ENCODE measurements around the gene HSD17B11. TPM values are rescaled to one million over a fixed set of nuclear protein-coding genes. Genes with fewer than 3 reads are reported as not detected.
"Not testable (repeated sequence)": the region's sequence is repeated elsewhere in the genome, so short reads cannot be mapped to it uniquely, and the experiment has no call there.

The HSD17B11 gene
- total RNA-seq, 1 experiment from 2014 or later = 6.7 TPM

DNA sequence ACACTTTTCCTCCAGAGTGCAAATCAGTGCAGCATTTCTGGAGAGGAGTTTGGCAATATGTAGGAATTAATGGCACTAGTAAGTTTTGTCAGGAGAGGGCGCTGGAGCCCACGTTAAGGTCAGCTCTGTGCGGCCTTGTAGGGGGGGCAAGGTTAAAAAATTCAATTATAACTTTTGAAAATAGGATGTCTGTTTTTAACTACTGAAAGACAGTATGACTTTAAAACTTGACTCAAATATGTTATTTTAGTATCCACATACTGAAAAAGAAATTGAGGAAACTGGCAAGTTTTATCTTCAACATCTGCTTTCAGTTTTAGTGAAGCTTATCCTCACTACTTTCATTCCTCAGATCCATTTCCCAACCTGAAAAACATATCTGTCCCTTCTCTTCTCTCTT is 37.4 kb downstream of the HSD17B11 start:
- TF ChIP-seq EZH2 (IDR thresholded peaks at IDR 0.05; ENCODE audit: borderline replicate concordance, low read depth, low read length, poor library complexity, severe bottlenecking) = no peak
- TF ChIP-seq, protein P1, sequence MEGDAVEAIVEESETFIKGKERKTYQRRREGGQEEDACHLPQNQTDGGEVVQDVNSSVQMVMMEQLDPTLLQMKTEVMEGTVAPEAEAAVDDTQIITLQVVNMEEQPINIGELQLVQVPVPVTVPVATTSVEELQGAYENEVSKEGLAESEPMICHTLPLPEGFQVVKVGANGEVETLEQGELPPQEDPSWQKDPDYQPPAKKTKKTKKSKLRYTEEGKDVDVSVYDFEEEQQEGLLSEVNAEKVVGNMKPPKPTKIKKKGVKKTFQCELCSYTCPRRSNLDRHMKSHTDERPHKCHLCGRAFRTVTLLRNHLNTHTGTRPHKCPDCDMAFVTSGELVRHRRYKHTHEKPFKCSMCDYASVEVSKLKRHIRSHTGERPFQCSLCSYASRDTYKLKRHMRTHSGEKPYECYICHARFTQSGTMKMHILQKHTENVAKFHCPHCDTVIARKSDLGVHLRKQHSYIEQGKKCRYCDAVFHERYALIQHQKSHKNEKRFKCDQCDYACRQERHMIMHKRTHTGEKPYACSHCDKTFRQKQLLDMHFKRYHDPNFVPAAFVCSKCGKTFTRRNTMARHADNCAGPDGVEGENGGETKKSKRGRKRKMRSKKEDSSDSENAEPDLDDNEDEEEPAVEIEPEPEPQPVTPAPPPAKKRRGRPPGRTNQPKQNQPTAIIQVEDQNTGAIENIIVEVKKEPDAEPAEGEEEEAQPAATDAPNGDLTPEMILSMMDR (conservative IDR thresholded peaks at IDR 0.05; ENCODE audit: low read depth, low read length) = peak; percentile 57
- Histone ChIP-seq H3K4me3 (ENCODE audit: low read depth, low read length, poor library complexity, severe bottlenecking) (no peak overlapping the region), H3K27ac (ENCODE audit: low read depth, low read length, poor library complexity, severe bottlenecking) (no peak overlapping the region), H3K36me3 (ENCODE audit: insufficient read depth, low read length, poor library complexity, severe bottlenecking) (no peaks in the 10 kb centered on the region), H3K4me1 (ENCODE audit: insufficient read depth, low read length, poor library complexity, severe bottlenecking) (no peaks in the 10 kb centered on the region), H3K27me3 (replicated peaks; ENCODE audit: insufficient read depth, low read depth, low read length, poor library complexity) (no peaks in the 10 kb centered on the region), H3K9me3 (ENCODE audit: low read depth, low read length, poor library complexity, severe bottlenecking) (no peaks in the 10 kb centered on the region)
- DNase-seq (ENCODE audit: low spot score) = peak; percentile 39
- intact Hi-C loops (cut with micrococcal nuclease; ENCODE audit: unreplicated experiment) = no loop called here
- BruUV-seq (replicated peaks) = no TSS peak
- ChIA-PET POLR2A (ENCODE audit: low non-redundant PET) (no interaction called here), CTCF (interaction anchor here (0.6 to 1.0 kb wide), 2 partner anchors 92 to 484 kb away, joined by 5 to 10 read pairs; no protein-coding TSS in a partner anchor)

DNA sequence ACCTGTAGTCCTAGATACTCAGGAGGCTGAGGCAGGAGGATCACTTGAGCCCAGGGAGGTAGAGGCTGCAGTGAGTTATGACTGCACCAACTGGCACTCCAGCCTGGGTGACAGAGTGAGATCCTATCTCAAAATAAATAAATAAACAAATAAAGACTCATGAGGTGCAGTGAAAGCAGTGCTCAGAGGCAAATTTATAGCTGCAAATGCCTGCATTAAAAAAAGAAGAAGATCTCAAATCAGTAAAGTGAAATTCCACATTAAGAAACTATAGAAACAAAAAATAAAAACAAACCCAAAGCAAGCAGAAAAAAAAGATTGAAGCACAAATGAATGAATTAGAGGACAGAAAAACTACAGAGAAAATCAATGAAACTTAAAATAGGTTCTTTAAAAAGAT is 45.8 kb downstream of the HSD17B11 start:
- DNase-seq (ENCODE audit: low spot score) = no peak
- Histone ChIP-seq H3K27me3 (replicated peaks; ENCODE audit: insufficient read depth, low read depth, low read length, poor library complexity) (no peaks in the 10 kb centered on the region), H3K4me3 (ENCODE audit: low read depth, low read length, poor library complexity, severe bottlenecking) (no peak overlapping the region), H3K27ac (ENCODE audit: low read depth, low read length, poor library complexity, severe bottlenecking) (no peak overlapping the region), H3K9me3 (ENCODE audit: low read depth, low read length, poor library complexity, severe bottlenecking) (peaks cover 4% of the 10 kb centered on the region), H3K4me1 (ENCODE audit: insufficient read depth, low read length, poor library complexity, severe bottlenecking) (no peaks in the 10 kb centered on the region), H3K36me3 (ENCODE audit: insufficient read depth, low read length, poor library complexity, severe bottlenecking) (no peaks in the 10 kb centered on the region)
- TF ChIP-seq EZH2 (IDR thresholded peaks at IDR 0.05; ENCODE audit: borderline replicate concordance, low read depth, low read length, poor library complexity, severe bottlenecking) = no peak
- TF ChIP-seq, protein P1 (conservative IDR thresholded peaks at IDR 0.05; ENCODE audit: low read depth, low read length) = no peak
- ChIA-PET POLR2A (ENCODE audit: low non-redundant PET) (no interaction called here), CTCF (no interaction called here)
- no TSS peak for BruUV-seq (replicated peaks)
- intact Hi-C loops (cut with micrococcal nuclease; ENCODE audit: unreplicated experiment) = no loop called here

DNA sequence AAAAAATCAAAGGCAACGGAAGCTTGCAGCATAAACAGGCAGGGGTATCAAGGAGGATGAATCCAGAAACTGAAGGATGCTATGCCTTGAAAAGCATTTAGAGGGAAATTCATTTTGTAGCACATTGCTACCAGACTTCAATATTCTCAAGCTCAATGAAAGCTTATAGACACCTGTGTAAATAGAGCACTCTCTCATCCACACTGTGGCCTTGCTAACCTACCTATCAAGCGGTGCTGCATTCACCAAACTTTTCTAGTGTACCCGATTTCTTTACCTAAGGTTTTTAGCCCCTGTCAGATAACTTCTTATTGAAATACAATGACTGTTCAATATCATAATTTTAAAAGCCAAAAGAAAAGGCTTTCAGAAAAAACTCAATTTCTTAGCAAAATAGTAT is 48.1 kb downstream of the HSD17B11 start:
- Histone ChIP-seq H3K4me1 (ENCODE audit: insufficient read depth, low read length, poor library complexity, severe bottlenecking) (no peaks in the 10 kb centered on the region), H3K27me3 (replicated peaks; ENCODE audit: insufficient read depth, low read depth, low read length, poor library complexity) (no peaks in the 10 kb centered on the region), H3K27ac (ENCODE audit: low read depth, low read length, poor library complexity, severe bottlenecking) (no peak overlapping the region), H3K36me3 (ENCODE audit: insufficient read depth, low read length, poor library complexity, severe bottlenecking) (no peaks in the 10 kb centered on the region), H3K4me3 (ENCODE audit: low read depth, low read length, poor library complexity, severe bottlenecking) (no peak overlapping the region), H3K9me3 (ENCODE audit: low read depth, low read length, poor library complexity, severe bottlenecking) (peaks cover 4% of the 10 kb centered on the region)
- no peak for DNase-seq (ENCODE audit: low spot score)
- ChIA-PET CTCF (no interaction called here), POLR2A (ENCODE audit: low non-redundant PET) (no interaction called here)
- TF ChIP-seq EZH2 (IDR thresholded peaks at IDR 0.05; ENCODE audit: borderline replicate concordance, low read depth, low read length, poor library complexity, severe bottlenecking) = no peak
- TF ChIP-seq, protein P1 (conservative IDR thresholded peaks at IDR 0.05; ENCODE audit: low read depth, low read length) = no peak
- no TSS peak for BruUV-seq (replicated peaks)
- intact Hi-C loops (cut with micrococcal nuclease; ENCODE audit: unreplicated experiment) = no loop called here

DNA sequence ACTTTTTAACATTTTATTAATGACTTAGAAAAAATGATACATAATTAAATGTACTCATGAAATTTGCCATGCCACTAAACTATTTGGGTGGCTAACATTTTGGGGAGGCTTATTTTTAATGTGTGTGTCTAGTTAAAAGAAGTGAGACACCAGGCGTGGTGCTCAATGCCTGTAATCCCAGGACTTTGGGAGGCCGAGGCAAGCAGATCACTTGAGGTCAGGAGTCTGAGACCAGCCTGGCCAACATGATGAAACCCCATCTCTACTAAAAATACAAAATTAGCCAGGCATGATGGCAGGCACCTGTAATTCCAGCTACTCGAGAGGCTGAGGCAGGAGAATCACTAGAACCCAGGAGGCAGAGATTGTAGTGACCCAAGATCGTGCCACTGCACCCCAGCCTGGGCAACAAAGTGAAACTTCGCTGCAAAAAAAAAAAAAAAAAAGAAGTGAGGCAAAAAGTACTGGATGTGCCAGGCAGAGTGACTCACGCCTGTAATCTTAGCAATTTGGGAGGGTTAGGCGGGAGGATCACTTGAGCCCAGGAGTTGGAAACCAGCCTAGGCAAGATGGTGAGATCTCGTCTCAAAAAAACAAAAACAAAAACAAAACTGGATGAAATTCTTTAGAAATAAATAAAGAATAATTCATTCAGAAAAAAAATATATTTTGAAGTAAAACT is 48.9 kb downstream of the HSD17B11 start:
- H3K4me3 ChIP-seq (ENCODE audit: low read depth, low read length, poor library complexity, severe bottlenecking); intact Hi-C loops (cut with micrococcal nuclease; ENCODE audit: unreplicated experiment); H3K27ac ChIP-seq (ENCODE audit: low read depth, low read length, poor library complexity, severe bottlenecking); BruUV-seq (replicated peaks); H3K4me1 ChIP-seq (ENCODE audit: insufficient read depth, low read length, poor library complexity, severe bottlenecking); CTCF ChIA-PET; H3K27me3 ChIP-seq (replicated peaks; ENCODE audit: insufficient read depth, low read depth, low read length, poor library complexity); H3K9me3 ChIP-seq (ENCODE audit: low read depth, low read length, poor library complexity, severe bottlenecking); H3K36me3 ChIP-seq (ENCODE audit: insufficient read depth, low read length, poor library complexity, severe bottlenecking); DNase-seq (ENCODE audit: low spot score); POLR2A ChIA-PET (ENCODE audit: low non-redundant PET): not testable (repeated sequence)

Data from A673 (cell line).